ENCODE results near the gene ASB13.
"Not testable (repeated sequence)": the region's sequence is repeated elsewhere in the genome, so short reads cannot be mapped to it uniquely, and the experiment has no call there.

Gene ASB13

DNA sequence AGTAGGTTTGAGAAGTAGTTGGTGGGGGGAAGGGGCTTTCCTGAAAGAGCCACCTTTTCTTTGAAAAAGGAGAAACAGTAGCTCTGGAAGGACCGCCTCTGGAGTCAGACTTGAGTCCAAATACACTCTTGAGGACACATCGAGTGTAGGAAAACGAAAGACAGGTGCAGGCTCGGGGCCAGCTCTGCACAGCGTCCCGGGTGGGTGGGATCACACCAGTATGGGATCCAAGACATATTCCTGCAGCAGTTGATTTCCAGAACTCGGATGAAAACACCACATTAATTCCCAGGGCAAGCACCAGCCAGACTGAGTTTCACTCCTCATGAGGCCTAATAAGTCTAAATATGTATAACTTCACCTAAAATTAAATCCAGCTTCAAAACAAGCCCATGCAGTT is 61.4 kb downstream of the ASB13 start:
- no peak for DNase-seq

DNA sequence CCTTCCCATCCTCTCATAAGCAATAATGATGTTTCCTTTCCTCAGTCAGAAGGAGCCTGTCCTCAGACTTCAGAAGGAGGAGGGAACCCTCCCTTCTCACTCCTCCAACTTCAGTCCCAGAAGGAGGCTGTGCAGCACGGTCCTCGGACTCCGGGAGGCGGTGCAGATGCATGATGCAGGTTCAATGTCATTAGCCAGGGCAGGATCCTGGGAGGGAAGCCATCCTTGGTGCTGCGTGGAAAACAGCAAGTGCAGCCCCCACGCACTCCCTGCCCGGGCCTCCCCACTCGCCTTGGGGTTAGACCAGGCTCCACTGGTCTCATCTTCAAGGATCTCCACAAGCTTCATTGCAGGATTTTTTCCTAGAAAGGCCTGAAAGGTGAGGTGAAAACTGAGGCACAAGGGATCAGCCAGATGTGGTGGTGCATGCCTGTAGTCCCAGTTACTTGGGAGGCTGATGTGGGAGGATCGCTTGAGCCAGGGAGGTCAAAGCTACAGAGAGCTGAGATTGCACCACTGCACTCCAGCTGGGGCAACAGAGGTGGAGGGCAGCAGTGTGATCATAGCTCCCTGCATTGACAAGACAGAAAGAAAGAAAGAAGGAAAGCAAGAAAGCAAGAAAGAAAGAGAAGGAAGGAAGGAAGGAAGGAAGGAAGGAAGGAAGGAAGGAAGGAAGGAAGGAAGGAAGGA is 62.0 kb downstream of the ASB13 start:
- DNase-seq = no peak

DNA sequence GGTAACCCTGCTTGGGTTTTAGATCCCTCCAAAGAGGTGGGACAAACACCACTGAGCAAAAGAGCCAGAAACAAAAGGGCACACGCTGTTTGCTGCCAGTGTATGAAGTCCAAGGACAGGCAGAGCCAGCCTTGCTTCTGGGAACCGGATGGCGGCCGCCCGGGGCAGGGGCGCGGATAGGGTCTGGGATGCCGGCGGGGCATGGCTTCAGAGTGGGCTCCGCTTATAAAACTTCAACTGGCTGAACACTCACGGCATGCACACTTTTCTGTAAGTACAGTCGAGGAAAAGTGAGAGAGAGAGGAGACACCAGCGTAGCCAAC is 62.6 kb downstream of the ASB13 start:
- DNase-seq = no peak

DNA sequence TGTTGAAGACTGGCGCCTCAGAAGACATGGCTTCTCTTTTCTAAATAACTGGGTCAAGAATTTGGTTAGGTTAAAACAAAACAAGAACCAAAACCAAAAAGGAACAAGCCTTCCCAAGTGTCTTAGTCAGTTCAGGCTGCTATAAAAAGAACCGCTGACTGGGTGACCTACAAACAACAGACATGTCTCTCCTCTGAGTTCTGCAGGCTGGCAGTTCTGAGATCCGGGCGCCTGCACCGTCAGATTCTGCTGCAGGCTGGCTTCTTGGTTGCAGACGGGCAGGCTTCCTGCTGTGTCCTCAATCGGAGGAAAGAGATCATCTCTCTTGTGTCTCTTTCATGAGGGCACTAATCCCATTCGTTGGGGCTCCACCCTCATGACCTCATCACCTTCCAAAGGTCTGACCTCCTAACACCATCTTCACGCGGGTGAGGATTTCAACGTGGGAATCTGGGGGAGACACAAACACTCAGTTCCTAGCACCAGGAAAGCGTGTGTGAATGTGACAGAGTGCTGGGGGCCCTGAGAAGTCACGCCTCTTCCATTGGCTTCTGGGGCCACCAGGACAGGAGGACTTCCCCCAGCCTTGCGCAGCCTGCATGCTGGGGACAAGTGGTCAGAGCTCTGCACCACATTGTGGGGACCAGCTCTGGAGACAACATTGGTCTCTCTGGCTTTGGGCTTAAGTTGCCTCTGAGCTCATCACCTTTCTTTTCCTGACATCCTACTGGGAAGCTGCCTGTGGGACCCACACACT is 63.1 kb downstream of the ASB13 start:
- DNase-seq = no peak

DNA sequence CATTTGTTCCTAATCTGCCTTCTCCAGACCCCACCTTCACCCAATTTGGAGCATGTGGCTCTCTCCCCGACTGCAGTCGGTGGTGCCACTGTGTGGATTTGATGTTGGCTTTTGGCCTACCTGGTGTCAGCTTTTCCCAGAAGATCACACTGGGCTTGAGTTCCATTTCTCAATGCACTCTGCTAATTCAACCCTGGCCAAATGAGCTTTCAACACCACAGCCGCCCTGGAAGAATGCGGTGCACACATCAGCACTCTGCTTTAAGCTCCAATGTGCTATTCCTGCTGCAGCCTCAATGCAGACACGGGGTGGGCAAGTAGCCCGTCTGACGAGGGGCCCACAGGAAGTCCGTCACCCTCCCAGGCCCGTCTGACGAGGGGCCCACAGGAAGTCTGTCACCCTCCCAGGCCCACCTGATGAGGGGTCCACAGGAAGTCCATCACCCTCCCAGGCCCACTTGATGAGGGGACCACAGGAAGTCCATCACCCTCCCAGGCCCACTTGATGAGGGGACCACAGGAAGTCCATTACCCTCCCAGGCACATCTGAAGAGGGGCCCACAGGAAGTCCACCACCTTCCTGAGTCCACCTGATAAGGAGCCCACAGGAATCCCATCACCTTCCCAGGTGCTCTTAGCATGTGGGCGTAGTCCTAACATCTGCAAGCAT is 64.4 kb downstream of the ASB13 start:
- DNase-seq = no peak

DNA sequence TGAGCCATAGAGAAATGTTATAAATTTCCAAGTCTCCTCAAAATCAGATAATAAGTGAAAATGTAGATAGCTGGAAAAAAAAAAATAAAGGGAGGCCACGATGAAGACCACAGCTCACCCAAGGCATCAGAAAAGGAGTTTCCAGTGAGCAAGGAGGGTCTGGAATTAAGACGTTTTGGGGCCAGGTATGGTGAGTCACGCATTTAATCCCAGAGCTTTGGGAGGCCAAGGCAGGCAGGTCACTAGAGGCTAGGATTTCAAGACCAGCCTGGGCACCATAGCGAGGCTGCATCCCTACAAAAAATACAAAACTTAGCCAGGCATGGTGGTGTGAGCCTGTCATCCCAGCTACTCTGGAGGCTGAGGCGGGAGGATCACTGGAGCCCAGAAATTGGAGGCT is 65.5 kb downstream of the ASB13 start:
- no peak for DNase-seq

DNA sequence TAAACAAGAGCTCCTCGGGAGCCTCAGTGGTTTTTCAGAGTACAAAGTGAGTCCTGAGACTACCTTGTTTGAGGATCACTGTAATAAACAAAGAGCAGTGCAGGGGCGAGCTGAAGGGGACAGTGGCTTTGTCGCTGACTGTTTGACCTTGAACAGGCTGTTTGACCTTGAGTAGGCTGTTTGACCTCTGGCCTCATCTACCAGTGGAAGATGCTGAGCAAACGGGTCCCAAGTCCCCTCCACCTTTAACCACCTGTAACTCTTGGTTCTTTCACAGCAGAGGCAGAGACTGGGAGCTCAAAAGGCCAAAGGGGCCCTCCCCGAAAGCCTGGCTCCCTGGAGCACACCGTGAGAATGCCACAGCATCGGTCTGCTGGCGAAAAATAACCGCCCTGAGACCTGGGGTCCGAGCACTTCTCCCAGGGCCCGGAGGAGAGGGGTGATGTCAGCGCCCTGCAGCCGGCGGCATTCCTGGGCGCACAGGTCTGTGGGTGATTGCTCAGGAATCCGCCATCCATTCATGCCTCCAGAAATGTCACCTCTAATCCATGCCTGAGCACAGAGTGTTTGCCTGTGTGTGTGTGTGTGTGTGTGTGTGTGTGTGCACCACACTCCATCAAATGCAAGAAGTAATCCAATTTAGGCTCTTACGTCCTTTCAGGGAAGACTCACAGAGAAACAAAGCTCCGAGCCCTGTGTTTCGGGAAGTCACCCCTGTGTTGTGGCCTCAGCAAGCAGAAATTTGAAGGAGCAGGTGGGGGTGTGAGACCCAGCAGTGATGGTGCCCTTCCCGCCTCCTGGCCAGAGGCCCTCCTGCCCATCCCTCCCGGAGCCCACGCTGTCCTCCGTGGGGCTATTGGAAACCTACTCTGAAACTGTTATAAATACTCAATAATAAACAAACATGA is 66.5 kb downstream of the ASB13 start:
- DNase-seq = no peak

DNA sequence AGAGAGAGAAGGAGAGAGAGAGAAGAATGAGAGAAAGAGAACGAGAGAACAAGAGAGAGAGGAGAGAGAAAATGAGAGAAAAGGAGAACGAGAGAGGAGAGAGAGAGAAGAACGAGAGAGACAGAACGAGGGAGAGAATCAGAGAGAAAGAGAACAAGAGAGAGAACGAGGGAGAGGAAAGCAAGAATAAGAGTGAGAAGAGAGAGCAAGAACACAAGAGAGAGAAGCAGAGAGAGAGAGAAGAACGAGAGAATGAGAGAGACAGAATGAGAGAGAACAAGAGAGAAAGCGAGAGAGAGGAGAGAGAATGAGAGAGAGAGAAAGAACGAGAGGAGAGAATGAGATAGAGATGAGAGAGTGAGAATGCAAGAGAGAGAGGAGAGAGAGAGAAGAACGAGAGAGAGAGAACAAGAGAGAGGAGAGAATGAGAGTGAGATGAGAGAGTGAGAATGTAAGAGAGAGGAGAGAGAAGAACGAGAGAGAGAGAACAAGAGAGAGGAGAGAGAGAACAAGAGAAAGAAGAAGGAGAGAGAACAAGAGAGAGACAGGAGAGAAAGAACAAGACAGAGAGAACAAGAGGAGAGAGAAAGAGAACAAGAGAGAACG is 68.2 kb downstream of the ASB13 start:
- DNase-seq = no peak

DNA sequence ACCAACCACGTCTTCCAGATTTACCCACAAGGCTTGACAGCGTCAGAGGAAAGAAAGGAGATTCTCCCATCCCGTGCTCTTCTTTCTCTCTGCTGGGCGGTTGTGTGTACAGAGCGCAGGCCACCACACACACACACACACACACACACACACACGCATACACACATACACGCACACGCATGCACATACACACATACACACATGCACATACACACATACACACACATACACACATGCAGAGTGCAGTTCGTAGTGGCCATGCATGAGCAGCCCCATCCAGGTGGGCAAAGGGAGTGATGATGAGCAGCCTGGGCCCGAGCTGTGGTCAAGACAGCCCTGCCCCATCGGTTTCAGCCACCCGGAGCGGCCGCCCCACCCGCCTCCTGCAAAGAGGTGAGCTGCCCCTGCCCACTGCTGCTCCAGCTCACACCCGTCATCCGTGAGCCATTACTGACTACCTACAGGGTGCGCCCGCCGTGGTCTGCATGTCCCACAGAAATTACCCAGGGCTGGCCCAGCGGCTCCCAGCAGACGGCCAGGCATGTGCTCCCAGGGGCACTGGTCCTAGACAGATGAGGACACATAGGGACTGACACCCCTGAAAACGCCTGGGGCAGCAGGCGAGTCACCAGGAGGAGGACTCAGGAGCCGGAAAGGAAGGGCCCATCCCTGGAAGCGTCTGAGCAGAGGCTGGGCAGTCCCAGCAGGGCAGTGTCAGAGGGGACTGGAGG is 69.6 kb downstream of the ASB13 start:
- no peak for DNase-seq

DNA sequence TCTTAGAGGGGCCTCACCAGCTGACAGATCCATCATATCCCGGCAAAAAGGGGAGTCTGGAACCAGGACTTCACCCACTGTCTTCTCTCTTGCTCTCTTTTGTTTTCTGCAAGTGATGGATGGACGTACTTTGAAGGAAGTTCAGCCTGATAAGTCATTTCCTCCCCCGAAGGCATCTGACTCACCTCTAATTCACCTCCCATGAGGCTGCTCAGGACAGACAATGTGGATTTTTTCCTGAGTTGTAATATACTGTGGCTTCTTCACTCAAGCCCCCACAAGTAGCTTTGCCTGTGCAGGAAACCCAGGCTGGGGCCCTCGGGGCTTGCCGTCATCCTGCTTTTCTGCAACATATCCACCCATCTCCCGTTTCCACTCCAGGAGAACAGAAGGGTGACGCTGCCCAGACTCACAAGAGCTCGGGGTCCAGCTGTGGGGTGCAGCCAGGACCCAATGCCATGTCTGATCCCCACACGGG is 70.4 kb downstream of the ASB13 start:
- DNase-seq = no peak

DNA sequence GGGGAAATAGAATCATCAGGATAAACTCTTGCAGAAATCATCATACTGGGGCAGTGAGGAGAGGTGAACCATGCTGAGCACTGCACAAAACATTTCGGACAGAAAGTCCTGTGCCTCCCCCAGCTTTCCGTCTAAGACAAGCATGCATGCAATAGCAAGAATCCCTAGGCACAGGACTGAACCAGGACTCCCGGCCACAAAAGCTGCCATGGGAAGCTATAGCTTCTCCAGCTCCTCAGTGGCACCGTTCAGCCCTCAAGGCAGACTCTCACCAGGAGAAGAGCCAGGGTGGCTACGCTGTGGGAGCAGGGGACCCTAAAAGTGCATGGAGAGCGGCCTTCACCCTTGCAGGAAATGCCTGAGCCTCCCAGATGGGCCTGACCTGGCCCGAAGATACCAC is 70.8 kb downstream of the ASB13 start:
- no peak for DNase-seq

DNA sequence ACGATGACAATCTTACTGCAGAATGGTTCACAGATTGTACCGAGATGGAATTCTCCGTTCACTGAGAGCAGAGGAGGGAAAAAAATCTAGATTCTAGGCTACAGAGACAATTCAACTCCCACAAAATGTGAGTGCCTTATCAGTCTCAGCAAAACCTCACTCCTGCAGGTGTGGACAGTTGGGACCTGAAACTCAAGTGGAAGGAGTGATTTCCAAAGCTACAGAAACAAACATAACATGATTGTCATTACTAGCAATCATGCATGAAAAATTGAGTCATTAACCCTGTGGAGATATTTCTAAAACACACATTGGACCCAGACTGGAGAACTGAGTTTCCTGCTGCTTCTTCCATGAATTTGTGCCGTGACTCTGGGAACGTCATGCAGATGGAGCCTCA is 71.3 kb downstream of the ASB13 start:
- no peak for DNase-seq

DNA sequence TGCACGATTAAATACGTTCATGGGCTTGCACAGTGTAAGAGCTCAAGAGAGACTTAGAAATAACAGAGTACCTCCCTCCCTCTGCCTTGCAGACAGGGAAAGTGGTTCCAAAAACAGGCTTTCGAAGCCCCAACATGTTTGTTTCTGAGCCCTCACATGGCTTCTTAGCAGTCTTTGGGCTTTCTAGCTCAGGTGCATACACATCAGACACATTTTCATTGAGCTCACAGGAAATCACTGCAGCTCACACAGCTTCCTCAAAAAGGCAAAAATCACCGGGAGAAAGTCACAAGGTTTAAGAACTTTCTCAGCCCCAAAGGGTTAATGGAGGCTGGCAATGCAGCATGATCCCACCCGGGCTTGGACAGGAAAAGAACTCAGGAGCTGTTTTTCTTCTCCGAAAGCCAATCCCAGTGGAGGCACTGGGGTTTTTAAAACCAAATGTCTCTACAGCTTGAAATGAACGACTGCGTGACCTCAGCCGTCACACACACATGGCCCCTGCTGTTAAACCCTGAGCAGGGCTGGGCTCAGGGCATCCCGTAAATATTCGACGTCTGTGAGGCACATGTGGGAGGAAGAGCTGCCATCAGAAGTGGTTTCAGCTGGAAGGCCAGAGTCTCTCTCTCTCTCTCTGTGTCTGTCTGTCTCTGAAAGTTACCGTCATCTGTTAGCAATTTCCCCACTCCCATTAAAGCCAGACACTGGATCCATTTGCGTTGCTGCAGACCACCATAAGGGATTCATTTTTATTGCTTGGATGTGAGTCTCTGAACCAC is 71.9 kb downstream of the ASB13 start:
- DNase-seq = no peak

DNA sequence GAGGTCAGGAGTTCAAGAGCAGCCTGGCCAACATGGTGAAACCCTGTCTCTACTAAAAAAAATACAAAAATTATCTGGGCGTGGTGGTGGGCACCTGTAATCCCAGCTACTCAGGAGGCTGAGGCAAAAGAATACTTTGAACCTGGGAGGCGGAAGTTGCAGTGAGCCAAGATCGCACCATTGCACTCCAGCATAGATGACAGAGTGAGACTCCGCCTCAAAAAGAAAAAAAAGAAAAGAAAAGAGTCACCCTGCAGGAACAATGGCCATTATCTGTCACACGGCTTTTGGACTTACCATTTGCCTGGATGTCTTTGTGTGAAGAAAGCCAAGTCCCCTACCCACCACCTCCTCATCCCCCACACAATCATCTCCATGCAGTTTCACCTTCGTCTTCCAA is 73.0 kb downstream of the ASB13 start:
- not testable (repeated sequence) for DNase-seq

DNA sequence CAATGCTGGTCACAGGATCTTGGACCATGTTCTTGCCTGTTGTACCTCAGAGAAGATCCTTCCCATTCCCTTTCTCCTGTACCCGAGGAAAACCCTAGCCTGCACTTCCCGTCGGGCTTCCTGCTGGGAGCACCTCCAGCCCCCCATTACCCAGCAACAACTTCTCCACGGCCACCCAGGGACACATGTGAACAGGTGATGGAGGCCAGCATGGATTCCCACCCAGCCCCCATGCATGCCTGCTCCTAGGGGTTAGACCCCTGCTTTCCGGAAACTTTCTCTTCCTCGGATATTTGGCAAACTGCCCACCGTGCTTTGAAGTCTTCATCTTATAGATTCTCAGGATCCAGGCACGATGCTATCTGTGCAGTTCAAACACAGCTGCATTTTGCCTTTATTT is 74.3 kb downstream of the ASB13 start:
- no peak for DNase-seq

DNA sequence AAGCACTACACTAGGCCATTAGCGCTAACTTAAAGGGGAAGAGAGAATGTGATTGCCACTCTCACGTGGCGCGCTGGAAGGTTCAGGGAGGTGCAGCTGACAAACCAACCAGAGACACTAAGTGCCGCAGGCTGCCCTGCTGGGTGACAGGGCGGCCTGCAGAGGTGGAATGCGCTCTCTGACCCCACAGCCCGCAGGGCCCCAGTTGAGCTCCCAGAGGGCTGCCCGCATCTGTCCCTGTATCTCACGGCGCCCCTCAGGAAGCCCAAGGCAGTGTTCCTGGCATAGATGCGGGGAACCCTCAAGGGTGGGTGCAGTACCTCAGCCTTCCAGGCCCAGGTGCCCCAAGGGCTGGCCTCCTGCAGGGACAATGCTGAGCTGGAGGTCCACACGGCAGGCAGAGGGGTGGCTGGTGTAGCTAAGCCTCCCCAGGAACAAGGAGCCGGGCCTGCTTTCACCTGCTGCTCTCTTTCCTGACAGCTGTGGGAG is 75.0 kb downstream of the ASB13 start:
- no peak for DNase-seq

DNA sequence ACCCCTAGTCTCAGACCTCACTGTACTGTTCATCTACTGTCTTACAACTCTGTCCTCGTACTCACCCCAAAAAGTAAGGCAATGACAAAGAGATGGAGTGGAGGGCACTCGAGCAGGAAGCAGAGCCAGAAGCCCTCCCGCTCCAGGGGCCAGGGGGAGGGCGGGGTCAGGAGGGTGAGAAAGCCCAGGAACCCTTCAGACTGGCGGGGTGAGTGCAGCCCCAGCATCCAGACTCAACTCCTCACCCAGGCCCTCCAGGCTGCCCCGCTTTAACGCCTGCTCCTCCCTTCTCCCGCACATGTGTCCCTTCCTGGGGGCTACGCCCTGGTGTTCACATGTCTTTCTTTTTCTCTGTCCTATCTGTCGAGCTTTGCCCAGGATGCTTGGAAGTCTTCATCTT is 75.6 kb downstream of the ASB13 start:
- DNase-seq = no peak

DNA sequence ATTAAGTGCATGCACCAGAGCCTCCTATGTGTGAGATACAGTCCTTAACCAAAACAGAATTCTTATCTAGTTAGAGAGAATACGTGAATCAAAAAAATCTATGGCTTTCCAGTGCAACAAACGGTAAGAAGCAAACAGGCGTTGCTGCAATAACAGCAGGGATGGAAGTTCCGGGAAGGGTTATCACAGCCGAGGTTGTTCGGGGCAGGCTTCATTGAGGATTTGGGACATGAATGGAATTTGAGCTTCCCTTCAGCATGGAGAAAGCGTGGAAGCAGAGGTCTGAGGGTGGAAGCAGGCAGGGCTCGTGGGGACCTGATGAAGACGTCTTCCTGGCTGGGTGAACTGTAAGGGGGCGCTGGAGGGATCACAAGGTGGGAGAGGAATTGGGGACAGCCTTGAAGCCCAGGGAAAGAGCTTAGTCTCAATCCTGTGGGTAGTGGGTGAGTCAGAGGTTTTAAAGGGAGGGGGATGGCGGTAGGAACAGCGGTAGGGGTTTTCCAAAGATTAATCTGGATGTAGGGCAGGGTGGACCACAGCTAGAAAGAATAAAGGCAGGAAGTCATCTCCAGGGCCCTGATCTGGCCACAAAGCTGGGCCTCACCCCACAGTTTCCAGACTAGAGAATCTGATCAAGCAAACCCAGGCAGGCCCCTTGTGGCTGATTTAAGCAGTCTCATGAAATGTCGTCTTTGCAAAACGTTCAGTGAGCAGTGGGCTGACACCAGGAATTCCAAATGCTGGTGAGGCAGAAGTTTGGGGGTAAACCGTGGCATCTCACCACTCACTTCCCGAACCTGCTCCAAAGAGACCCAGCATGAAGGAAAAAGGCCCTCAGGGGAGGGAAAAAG is 76.5 kb downstream of the ASB13 start:
- peak in 1 of 5 experiments; percentile 39 for DNase-seq

DNA sequence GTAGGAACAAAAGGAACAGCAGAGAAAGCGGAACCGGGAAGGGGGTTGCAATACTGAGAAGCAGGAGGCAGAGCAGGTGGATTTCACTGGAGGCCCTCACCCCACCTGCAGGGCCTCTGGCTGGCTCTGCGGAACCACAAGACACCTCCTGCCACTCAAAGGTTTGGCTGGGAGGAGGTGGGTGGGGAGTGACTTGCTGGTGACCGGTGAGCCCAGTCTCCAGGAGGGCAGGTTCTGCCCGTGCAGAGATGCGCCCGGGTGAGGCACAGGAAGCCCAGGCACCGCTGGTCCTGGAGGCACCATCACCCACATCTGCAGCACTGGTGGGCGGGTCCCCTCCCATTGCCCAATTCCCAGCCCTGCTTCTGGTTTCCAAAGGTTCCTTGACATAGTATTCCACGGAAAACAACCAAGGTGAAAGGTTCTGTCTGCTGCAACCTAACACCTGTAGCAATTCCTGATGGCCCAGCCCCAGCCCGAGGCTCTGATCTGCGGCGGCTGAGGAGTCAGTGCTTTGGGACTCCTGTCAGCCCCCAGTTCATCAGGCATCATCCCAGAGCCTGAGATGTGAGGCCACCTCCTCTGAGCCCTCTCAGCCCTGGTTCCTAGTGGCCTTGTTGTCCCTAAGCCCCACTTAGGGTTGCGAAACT is 77.3 kb downstream of the ASB13 start:
- no peak for DNase-seq

Data from T-helper 2 cell (primary cell).